HAP-1 (cell line): ENCODE measurements around the gene FCHSD1.

Source experiments
- DNase-seq, 2 experiments: peaks; one replicate each; pipeline ENCODE4 v3.0.0-alpha.2; 2016 to 2020; ENCODE audit warnings: low spot score in 2 of 2
- H3K27me3 ChIP-seq: fragments of 250-450 bp; sonication (Bioruptor Pico); 2 replicates; pipeline ENCODE4 v1.5.1; 2020; ENCODE audit warnings: low read depth, mild to moderate bottlenecking, moderate library complexity
- H3K36me3 ChIP-seq: fragments of 250-450 bp; sonication (Bioruptor Pico); replicated peaks from 2 replicates; pipeline ENCODE4 v1.5.1; 2020; ENCODE audit warnings: mild to moderate bottlenecking
- H3K4me1 ChIP-seq: fragments of 250-450 bp; sonication (Bioruptor Pico); 2 replicates; pipeline ENCODE4 v1.5.1; 2020; ENCODE audit warnings: mild to moderate bottlenecking
- H3K4me3 ChIP-seq: fragments of 250-450 bp; sonication (Bioruptor Pico); 2 replicates; pipeline ENCODE4 v1.5.1; 2020; ENCODE audit warnings: mild to moderate bottlenecking, moderate library complexity
- H3K9me3 ChIP-seq: fragments of 250-450 bp; sonication (Bioruptor Pico); 2 replicates; pipeline ENCODE4 v1.5.1; 2020; ENCODE audit warnings: mild to moderate bottlenecking, moderate library complexity
- in situ Hi-C: fragments of 300-500 bp; cut with MboI; formaldehyde crosslinking; loops from 3 replicates; pipeline ENCODE4 v1.14.3; 2020; ENCODE audit warnings: low sequenced_read_pairs, inconsistent platforms, mixed read lengths

The FCHSD1 gene

DNA sequence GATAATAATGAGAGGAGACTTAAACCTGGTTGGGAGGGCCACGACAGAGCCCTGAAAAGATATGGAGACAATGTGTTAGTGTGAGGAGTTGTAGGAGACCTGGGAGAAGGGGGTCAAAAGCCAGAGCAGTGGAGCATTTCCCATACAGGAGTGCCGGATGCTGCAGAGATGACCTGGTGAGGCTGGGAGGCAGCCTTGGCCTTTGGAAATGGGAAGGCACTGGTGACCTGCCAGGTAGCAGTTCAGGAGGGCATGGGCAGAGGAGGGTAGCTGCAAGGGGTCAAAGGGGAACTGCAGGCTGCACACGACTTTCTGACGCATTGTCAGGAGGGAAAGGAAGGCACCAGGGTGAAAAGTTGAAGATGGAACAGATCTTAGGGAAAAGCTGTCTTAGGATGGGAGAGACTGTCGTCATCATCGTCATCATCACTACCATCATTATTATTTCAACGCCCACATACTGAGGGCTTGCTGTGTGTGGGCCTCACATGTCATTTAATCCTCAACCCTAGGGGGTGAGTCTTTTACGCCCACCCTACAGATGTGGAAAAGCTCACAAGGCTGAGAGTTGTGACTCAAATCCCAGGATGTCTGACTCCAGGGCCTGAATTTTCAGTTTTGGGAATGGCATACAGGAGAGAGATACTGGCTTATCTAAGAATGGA lies 17.5 kb upstream of the FCHSD1 start:
- H3K9me3 ChIP-seq = no peaks in the 10 kb centered on the region
- H3K36me3 ChIP-seq = peaks cover 2% of the 10 kb centered on the region; the same call in 1 of the 2 replicates
- in situ Hi-C loops = no loop called here
- H3K4me1 ChIP-seq = no peaks in the 10 kb centered on the region
- no peak overlapping the region for H3K4me3 ChIP-seq
- H3K27me3 ChIP-seq = no peaks in the 10 kb centered on the region
- no peak for DNase-seq

DNA sequence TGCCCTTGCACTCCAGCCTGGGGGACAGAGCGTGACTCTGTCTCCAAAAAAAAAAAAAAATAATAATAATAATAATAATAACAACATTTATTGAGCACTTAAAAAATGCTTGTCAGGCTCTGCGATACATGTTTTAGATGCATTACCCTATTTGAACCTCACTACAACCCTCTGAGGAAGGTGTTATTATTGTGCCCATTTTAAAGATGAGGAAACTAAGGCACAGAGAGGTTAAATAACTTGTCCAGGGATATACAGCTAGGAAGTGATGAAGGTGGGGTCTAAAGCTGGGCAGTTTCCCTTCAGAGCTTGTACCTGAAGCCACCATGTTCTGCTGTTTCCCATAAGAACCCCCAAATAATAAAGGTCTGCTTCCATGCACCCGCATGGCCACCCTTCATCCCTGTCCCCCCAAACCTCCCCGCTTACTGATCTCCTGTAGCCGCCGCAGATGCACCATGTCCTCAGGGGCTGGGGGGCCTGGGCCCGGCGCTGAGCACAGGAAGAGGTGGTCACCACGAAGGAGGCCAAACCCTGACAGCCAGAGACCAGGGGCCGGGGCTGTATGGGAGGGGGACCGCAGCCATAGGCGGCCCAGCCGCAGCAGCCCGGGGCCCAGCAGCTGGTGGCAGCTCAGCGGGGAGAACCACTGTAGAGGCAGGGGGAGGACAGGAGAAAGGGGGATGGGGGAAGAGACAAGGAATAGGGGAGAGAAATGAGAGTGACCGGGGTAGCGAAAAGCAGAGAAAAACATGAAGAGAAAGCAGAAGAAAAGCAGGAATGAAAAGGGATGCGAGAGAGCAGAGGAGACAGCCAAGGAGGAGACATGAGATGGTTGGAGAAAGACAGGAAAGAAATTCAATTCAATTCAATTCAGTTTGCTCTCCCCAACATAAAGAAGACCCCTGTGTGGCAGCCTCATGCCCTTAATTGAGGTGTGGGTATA lies 15.1 kb upstream of the FCHSD1 start:
- Histone ChIP-seq H3K4me1 (no peaks in the 10 kb centered on the region), H3K27me3 (no peaks in the 10 kb centered on the region), H3K36me3 (peaks cover 7% of the 10 kb centered on the region; the same call in 1 of the 2 replicates), H3K4me3 (no peak overlapping the region), H3K9me3 (no peaks in the 10 kb centered on the region)
- in situ Hi-C loops = no loop called here
- DNase-seq = no peak

DNA sequence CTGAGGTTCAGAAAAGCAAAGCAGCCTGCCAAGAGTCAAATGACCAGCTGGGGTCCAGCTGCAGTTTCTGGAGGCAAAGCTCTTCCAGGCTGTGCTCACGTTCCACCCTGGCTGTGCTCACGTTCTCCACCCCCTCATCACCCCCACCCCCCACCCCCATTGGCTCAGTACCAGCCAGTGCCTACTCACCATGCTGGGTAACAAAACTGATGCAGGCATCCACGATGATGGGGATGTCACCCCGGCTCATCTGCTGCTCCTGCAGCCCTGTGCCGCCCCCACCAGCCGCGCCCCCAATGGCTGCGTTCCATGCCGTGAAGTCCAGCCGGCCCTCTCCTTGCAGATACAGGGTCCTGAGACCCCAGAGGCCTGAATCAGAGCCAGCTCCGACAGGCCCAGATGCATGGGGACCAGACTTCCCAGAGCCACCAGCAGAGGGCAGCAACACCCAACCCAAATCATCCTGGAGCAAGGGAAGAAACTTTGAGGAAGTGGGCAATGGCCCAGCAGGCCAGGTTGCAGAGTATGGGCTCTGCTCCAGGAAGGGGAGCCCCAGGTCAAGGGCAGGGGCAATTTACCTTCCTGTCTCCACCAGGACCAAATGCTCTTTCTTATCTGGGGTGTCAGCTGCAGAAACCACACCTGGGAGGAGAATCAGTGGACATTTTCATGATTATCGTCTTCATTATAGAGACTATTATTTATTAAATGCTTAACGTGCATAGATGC lies 13.7 kb upstream of the FCHSD1 start:
- Histone ChIP-seq H3K4me1 (no peaks in the 10 kb centered on the region), H3K9me3 (no peaks in the 10 kb centered on the region), H3K4me3 (no peak overlapping the region), H3K27me3 (no peaks in the 10 kb centered on the region), H3K36me3 (peaks cover 7% of the 10 kb centered on the region; the same call in 1 of the 2 replicates)
- in situ Hi-C loops = no loop called here
- DNase-seq = peak; percentile 58 to 86

DNA sequence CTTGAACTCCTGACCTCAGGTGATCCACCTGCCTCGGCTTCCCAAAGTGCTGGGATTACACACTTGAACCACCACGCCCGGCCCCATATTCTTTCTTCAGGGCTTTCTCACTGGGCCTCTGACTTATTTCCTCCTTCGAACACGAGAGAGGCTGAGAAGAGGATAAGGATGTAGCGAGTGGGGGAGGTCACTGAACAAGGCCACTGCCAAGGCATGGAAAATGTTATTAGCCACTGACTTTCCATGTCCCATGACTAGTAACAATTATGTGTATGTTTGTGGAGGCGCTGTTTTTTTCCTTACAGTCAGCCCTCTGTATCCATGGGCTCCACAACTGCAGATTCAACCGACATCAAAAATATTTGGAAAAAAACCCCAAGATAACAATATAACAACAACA lies 12.3 kb upstream of the FCHSD1 start:
- in situ Hi-C loops = no loop called here
- H3K4me3 ChIP-seq = no peak overlapping the region
- H3K27me3 ChIP-seq = no peaks in the 10 kb centered on the region
- H3K4me1 ChIP-seq = no peaks in the 10 kb centered on the region
- H3K9me3 ChIP-seq = no peaks in the 10 kb centered on the region
- no peak for DNase-seq
- peaks cover 7% of the 10 kb centered on the region; the same call in 1 of the 2 replicates for H3K36me3 ChIP-seq

DNA sequence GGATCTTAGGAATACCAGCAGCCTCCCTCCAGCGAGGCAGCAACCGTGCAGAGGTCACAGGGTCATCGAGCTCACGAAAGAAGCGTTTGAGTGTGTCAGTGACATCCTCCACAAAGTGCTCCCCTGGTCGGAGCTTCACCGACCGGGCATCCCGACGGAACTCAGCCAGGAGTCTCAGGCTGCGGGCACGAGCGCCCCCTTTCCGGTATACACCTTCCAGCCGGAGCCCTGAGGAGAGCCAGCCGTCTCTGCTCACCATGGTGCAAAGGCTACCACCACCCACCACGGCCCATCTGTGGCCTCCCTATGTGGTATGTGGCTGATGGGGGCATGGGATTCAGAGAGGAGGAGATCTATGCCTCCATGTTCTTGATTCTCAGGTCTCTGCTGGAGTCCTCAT lies 10.8 kb upstream of the FCHSD1 start:
- no peak for DNase-seq
- Histone ChIP-seq H3K4me3 (no peak overlapping the region), H3K4me1 (no peaks in the 10 kb centered on the region), H3K27me3 (no peaks in the 10 kb centered on the region), H3K36me3 (peaks cover 7% of the 10 kb centered on the region; the same call in 1 of the 2 replicates), H3K9me3 (no peaks in the 10 kb centered on the region)
- in situ Hi-C loops = no loop called here

DNA sequence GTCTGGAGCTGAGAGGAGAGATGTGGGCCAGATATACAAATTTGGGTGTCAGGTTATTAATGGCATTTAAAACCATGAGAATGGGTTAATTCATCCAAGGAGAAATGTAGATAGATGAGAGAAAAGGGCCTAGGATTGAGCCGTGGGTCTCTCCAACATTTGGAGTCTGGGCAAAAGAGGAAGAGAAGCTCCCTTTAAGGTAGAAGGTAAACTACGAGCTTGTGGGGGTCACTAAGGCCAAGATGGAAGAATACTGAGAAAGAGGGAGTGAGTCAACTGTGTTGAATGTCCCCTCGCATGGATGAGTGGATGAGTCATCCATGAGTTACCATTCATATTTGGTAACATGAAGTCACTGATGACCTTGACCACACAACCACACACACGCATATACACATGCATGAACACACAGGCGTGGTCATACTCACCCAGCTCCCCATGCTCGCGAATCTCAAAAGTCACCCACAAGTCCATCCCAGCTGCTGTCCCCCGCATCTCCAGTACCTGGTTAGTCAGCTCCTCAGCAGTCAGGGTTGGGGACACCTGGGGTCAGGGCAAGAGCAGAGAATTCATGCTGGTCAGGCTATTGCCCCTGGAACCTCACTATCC lies 6.8 kb upstream of the FCHSD1 start:
- H3K4me3 ChIP-seq = no peak overlapping the region
- H3K9me3 ChIP-seq = no peaks in the 10 kb centered on the region
- no peaks in the 10 kb centered on the region for H3K4me1 ChIP-seq
- DNase-seq = no peak
- H3K36me3 ChIP-seq = peaks cover 3% of the 10 kb centered on the region; the same call in 1 of the 2 replicates
- in situ Hi-C loops = no loop called here
- H3K27me3 ChIP-seq = no peaks in the 10 kb centered on the region

DNA sequence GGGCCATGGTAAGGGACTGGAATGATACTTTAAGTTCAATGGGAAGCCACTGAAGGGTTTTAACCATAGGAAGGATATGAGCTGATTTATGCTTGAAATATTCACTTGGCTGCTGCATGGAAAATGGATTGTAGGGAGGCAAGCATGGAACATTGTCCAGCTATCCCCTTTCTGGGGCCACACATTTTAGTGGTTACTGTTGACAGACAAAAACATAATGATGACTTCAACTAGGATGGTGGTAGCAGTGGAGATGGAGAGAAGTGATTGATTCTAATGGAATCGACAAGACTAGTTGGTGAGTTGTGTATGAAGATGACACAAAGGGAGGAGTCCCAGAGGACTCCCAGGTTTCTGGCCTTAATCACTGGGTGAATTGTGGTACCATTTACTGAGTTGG lies 6.2 kb upstream of the FCHSD1 start:
- in situ Hi-C loops = no loop called here
- no peaks in the 10 kb centered on the region; the same call in 1 of the 2 replicates for H3K36me3 ChIP-seq

DNA sequence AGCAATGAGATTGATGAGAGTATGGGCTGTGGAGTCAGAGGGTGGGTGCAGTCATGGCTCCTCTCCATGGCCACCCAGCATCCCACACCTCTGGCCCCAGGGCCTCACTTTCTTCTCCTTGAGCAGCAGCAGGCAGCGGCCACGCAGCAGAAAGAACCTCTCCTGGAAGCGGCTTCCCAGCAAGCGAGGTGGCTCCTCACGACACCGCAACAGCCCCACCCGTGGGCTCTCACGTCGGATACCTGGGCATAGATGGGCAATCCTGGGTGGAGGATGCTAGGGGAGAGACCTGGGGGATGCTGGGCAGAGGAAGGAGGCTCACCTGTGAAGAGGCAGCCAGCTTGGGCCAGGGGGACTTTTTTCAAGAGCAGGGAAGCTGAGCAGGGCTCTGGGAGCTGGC lies 5.2 kb upstream of the FCHSD1 start:
- no peaks in the 10 kb centered on the region; the same call in 1 of the 2 replicates for H3K36me3 ChIP-seq
- no peak for DNase-seq
- in situ Hi-C loops = no loop called here

More for the DNA sequence above, 6.2 kb upstream of the FCHSD1 start:
- no peaks in the 10 kb centered on the region for H3K27me3 ChIP-seq
- no peak overlapping the region for H3K4me3 ChIP-seq
- H3K4me1 ChIP-seq = no peaks in the 10 kb centered on the region
- DNase-seq = no peak
- H3K9me3 ChIP-seq = no peaks in the 10 kb centered on the region

DNA sequence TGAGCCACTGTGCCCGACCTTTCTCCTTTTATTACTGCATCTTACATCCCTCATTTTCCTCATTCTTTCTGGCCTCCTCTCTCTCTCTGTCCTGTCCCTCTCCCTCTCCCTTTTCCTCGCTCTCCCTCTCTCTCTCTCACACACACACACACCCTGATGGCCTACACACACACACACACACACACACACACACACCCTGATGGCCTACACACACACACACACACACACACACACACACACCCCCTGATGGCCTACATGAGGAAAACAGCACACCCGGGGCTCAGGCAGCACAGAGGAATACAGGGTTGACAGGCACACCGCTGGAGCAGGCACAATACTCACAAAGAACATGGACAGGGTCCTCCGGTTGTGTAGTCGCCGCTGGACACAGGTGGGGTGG lies 3.8 kb upstream of the FCHSD1 start:
- Histone ChIP-seq H3K4me1 (peaks cover 3% of the 10 kb centered on the region; the same call in 1 of the 2 replicates), H3K4me3 (no peak overlapping the region), H3K9me3 (no peaks in the 10 kb centered on the region), H3K27me3 (no peaks in the 10 kb centered on the region), H3K36me3 (no peaks in the 10 kb centered on the region; the same call in 1 of the 2 replicates)
- in situ Hi-C loops = no loop called here
- DNase-seq = no peak

More for the DNA sequence above, 5.2 kb upstream of the FCHSD1 start:
- no peaks in the 10 kb centered on the region for H3K27me3 ChIP-seq
- H3K4me3 ChIP-seq = no peak overlapping the region
- peaks cover 3% of the 10 kb centered on the region; the same call in 1 of the 2 replicates for H3K4me1 ChIP-seq
- H3K9me3 ChIP-seq = no peaks in the 10 kb centered on the region

DNA sequence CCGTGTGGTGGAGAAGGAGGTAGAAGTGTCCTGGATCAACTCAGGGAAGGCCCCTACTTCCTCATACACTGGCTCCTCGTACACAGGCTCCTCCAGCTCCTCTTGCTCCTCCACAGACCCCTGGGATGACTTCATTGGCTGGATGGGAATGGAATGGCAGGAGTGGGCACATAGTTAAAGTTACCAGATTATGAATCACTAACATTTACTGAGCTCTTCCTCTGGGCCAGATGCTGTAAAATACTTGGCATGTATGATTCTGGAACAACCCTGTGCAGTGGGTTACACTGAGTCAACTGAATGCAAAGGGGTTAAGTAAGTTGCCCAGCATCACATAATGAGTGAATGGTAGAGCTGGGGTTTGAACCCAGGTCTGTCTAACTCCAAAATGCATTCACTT lies 3.1 kb upstream of the FCHSD1 start:
- Histone ChIP-seq H3K27me3 (no peaks in the 10 kb centered on the region), H3K4me1 (peaks cover 3% of the 10 kb centered on the region; the same call in 1 of the 2 replicates), H3K36me3 (no peaks in the 10 kb centered on the region; the same call in 1 of the 2 replicates), H3K9me3 (no peaks in the 10 kb centered on the region), H3K4me3 (no peak overlapping the region)
- in situ Hi-C loops = no loop called here
- DNase-seq = no peak

DNA sequence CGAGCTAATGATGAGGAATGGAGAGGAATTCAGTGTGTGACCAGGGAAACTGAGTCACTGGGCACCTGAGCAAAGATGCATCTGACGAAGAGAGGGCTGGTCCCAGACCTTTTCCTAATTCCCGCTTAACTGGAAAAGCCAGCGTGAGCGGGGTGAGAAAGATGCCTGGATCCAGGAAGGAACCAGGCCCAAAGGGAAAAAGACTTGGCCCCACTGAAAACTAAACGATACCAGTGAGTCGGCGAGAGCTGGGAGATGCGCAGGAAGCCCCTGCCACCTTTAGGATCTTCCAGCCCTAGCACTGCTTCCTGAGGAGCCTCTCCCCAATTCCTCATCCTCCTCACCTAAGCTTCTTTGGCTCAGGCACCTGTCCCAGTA lies 499 bp upstream of the FCHSD1 start:
- Histone ChIP-seq H3K36me3 (no peaks in the 10 kb centered on the region; the same call in 1 of the 2 replicates), H3K9me3 (no peaks in the 10 kb centered on the region), H3K27me3 (no peaks in the 10 kb centered on the region), H3K4me3 (peak overlapping the region; percentile 66), H3K4me1 (peaks cover 3% of the 10 kb centered on the region; the same call in 1 of the 2 replicates)
- in situ Hi-C loops = no loop called here
- DNase-seq = no peak

DNA sequence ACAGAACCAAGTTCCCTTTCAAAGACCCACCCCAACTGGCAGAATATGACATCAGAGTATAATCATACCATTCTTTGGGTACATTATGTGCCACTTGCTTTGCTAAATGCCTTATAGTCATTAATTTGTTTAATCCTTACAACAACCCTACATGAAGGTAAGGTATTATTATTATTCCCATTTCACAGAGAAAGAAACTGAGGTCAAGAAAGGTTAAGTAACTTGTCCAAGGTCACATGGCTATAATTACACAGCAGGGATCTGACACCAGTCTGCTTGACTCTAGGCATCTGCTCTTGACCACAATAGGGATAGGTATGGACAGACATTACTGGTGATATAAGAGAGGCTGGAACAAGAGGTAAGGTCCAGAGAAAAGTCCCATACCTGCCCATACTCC lies 1.2 kb downstream of the FCHSD1 start:
- Histone ChIP-seq H3K36me3 (no peaks in the 10 kb centered on the region; the same call in 1 of the 2 replicates), H3K4me3 (no peak overlapping the region), H3K27me3 (no peaks in the 10 kb centered on the region), H3K9me3 (no peaks in the 10 kb centered on the region), H3K4me1 (peaks cover 3% of the 10 kb centered on the region; the same call in 1 of the 2 replicates)
- DNase-seq = no peak
- in situ Hi-C loops = no loop called here

DNA sequence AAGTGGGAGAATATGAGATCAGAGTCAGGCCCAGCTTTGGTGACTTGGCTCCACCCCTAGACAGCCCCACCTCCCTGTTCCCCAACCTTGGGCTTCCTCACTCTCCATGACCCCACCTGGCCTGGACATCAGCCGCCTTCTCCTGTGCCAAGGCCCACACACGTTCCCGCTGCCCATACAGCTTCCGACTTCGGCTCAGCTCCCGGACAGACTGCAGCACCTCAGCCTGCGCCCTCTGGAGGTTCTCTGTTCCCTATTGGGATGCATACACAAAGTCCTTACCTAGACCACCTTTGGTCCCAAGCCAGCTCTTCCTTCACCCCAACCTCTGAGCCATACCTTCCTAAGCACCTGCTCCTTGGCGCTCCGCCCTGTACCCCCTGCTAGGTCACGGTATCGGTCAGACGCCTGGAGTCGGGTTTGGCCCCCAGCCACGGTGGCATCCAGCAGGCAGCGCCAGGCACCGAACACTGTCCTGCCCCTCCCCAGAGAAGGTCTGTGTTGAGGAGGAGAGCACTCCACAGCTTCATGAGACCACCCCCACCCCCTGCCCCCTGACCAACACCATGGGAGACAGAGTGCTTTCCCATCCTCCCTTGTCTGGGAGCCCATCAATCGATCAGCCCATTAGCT lies 2.0 kb downstream of the FCHSD1 start:
- H3K4me1 ChIP-seq = peaks cover 3% of the 10 kb centered on the region; the same call in 1 of the 2 replicates
- DNase-seq = no peak
- no peaks in the 10 kb centered on the region for H3K27me3 ChIP-seq
- H3K4me3 ChIP-seq = no peak overlapping the region
- no peaks in the 10 kb centered on the region for H3K9me3 ChIP-seq
- no peaks in the 10 kb centered on the region; the same call in 1 of the 2 replicates for H3K36me3 ChIP-seq
- in situ Hi-C loops = no loop called here
